ENCODE measurements around the gene RAD51B.
A peak's percentile ranks its signal among the peaks of the same experiment; 100 is the strongest.

The RAD51B gene

DNA sequence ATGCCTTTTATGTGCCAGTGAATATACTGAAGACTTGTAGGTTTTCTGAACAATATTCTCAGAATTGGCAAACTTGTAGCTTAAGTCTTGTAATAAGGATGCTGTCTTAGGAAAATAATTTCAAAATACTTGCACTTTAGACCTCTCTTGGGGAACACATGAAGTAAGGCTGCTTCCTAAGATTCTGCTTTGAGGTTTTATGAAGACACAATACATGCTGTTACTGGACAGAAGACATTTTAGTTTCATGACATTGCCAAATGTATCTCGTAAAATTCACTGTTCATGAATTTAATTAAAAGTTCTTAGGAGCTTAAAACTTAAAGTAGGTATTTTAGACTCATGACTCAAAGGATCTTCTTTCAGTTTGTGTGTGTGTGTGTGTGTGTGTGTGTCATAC, 80.7 kb downstream of the RAD51B start:
- no peak for DNase-seq (ENCODE audit: low read depth)

GRCh38 chr14:67908052-67908754, 88.6 kb downstream of the RAD51B start:
- DNase-seq (ENCODE audit: low read depth), result no peak

DNA sequence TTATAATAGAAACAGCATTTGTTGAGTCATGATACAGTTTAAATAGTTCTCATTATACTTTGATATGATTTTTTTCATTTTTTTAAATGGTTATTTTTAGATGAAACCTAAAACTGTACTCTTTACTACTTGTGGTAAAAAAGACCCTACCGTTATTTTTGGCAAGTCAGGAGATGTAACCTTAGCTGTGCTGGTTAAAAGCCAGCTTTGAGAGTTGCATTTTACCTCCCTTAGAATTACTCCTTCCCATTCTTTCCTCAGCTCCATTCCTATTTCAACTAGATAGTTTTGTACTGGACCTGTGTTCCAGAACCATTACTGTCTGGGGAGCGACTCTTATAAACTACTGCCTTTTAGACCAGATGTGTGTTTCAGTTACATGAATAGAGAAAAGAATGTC, 92.0 kb downstream of the RAD51B start:
- DNase-seq (ENCODE audit: low read depth), result no peak

DNA sequence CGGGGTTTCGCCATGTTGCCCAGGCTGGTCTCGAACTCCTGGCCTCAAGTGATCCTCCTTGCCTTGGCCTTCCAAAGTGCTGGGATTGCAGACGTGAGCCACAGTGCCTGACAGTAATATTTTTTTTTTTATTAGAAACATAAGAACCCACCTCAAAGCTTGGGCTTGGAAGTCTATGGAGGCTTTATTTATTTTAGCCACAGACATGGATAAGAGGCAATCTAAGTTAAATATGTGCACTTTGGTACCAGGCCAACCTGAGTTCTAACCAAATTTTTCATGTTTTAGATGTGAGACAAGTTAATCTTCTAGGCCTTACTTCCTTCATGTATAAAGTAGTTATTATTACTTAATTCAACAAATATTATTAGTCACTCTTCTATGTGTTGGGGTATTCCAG, 96.9 kb downstream of the RAD51B start:
- no peak for DNase-seq (ENCODE audit: low read depth)

GRCh38 chr14:67917006-67917405, 97.4 kb downstream of the RAD51B start:
- DNase-seq (ENCODE audit: low read depth), result no peak

DNA sequence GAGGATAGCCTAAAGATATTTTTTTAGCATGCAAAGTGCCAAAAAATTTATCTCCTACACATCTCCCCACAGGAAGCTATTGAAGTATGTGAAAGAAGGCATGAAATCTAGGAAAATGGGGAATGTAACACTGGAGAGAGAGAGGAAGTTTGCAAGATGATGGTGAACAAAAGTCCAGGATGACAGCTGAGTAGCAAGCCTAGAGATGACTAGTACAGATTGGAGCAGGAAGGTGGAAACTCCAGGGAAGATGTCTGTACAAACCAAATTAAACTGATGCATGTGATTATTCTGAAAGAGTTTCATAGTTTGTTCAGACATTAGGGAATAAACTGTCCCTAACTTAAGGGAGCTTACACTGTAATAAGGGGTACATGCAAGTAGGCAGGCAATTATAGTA, 99.3 kb downstream of the RAD51B start:
- DNase-seq (ENCODE audit: low read depth), result no peak

DNA sequence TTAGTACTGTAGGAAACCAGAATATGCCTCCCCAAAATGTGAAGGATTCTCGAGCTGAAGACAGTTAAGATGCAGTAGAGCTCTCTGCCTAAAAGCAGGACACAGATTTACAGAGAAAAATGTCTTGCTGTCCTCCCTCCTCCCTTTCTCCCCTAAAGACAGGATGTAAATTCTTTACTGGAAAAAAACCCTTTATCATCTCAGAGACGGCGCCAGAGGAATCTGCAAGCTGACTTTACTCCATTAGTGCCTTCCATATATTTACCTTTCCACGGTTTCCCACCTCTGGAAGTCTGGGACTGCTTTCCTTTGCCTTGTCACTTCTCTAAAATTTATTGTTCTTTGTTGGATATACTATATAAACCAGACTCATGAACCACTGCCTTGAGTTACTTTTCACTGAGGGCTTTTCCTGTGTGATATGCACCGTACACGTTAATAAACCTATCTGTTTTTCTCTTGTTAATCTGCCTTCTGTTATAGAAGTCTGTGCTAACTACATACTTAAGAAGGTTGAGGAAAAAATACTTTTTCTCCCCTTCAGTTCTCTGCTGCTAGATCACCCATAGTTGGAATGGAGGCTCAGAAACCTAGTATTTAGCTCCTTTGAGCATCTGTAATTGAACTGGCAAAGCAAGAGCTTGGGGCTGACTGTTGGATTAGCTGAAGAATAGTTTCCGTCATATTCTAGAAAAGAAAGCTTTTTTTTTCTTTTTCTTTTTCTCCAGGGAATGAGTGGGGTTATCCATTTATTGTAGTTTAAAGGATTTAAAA, 99.9 kb downstream of the RAD51B start:
- no peak for DNase-seq (ENCODE audit: low read depth)

DNA sequence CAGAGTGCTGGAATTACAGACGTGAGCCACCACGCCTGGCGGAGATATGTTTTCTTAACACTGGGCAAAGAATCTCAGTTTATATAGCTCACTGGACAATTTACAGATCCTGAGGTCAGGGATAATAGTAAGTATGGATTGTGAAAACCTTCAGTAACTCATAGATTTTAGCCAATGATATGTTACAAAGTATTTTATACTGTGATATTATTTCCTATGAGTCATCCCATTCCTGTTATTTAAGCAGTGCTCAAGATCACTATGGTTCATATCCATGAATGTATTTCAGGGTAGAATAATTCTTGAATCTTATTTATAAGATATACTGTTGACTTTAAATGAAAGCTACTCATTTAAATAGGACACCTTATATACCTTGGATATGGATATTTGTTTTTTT, 107.2 kb downstream of the RAD51B start:
- no peak for DNase-seq (ENCODE audit: low read depth)

- no peak for DNase-seq (ENCODE audit: low read depth)
These were observed 107.7 kb downstream of the RAD51B start for GRCh38 chr14:67927244-67927643.

DNA sequence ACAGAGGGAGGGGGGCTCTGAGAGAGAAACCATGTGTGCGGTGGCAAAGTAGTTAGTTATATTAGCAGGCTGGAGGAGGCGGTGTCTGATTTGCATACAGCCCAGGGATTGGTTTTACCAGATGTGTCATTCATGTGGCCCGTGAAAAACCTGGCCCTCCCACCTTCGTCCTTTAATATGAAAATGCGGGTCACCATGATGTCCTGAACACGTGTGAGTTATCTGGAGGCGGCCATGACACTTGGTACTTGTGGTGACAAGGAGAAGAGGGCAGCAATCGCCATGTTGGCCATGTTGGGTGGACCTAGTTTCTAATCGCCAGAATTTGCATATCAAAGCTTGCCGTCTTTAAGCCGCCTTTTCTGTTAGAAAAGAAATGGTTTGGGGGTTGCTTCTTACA, 108.8 kb downstream of the RAD51B start:
- DNase-seq (ENCODE audit: low read depth), result no peak

GRCh38 chr14:67932708-67933246, 113.2 kb downstream of the RAD51B start:
- DNase-seq (ENCODE audit: low read depth), result no peak

GRCh38 chr14:67933266-67933665, 113.7 kb downstream of the RAD51B start:
- DNase-seq (ENCODE audit: low read depth), result no peak

DNA sequence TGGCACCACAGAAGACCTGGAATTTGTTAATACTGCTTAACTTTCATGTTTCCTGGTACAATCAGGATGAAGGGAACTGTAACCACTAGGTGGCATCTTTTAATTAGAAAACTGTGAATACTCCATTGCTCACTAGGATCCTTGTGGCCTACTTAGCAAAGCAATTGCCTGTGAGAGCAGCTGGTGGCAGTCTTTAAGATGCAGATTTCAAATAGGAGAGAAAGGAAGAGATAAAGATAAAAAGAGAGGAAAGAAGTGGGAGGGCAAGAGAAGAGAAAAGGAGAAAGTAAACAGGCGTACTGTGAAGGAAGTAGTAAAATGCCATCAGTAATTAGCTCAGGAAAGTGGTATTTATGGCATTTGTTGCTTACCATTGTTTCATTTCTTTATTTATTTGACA, 114.5 kb downstream of the RAD51B start:
- peak; percentile 56 for DNase-seq (ENCODE audit: low read depth)

- DNase-seq (ENCODE audit: low read depth), result no peak
These were observed 115.3 kb downstream of the RAD51B start for GRCh38 chr14:67934862-67935261.

GRCh38 chr14:67935371-67935770, 115.8 kb downstream of the RAD51B start:
- DNase-seq (ENCODE audit: low read depth), result no peak

- no peak for DNase-seq (ENCODE audit: low read depth)
These were observed 118.5 kb downstream of the RAD51B start for GRCh38 chr14:67938071-67938470.

- DNase-seq (ENCODE audit: low read depth), result peak; percentile 24
These were observed 121.2 kb downstream of the RAD51B start for GRCh38 chr14:67940486-67941455.

GRCh38 chr14:67941456-67942018, 122.0 kb downstream of the RAD51B start:
- DNase-seq (ENCODE audit: low read depth), result no peak

GRCh38 chr14:67942080-67942710, 122.6 kb downstream of the RAD51B start:
- no peak for DNase-seq (ENCODE audit: low read depth)

DNA sequence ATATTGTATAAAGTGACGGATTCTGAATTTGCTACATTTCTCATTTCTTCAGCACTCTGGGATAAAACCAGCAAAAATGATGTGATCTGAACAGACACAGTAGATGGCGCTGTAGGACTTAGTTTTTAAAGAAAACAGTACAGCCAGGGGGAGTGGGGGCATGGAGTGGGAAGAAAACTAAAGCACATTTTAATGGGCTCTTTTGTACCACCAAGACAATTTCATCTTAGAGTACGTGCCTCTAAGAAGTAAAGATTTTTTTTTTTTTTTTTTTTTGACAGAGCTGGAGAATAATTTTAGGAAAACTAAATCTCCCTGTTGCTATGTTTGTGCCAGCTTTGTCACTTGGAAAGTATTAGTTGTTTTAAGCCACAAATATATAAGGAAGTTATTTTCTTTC, 124.4 kb downstream of the RAD51B start:
- peak; percentile 52 for DNase-seq (ENCODE audit: low read depth)

GRCh38 chr14:67944605-67945004, 125.0 kb downstream of the RAD51B start:
- no peak for DNase-seq (ENCODE audit: low read depth)

All from HS-5 (cell line).